Adrenal gland (tissue), 5 donors: ENCODE data around the gene CCDC33.
"Not testable (repeated sequence)": the region's sequence is repeated elsewhere in the genome, so short reads cannot be mapped to it uniquely, and the experiment has no call there.

Source experiments
- CTCF ChIP-seq, 6 experiments: fragments of 450-650 bp in 4 of 6; fragments of 200-600 bp in 2 of 6; sonication (generic) in 1 of 6; IDR thresholded peaks; 1 replicate in 5 of 6; 2 replicates in 1 of 6; pipeline versions ENCODE4 v1.5.1 to v1.8.0; 2016 to 2021; ENCODE audit warnings: antibody characterized with exemption in 6 of 6, mild to moderate bottlenecking in 2 of 6, moderate library complexity in 1 of 6
- POLR2A ChIP-seq, 2 donors: fragments of 450-650 bp; IDR thresholded peaks; one replicate each; pipeline ENCODE4 v1.6.1; 2017; ENCODE audit warnings: antibody characterized with exemption in 2 of 2, mild to moderate bottlenecking in 2 of 2, moderate library complexity in 1 of 2
- donor health status: DM: no; HTN: no; CAD: no.

- TF ChIP-seq CTCF, POLR2A (IDR thresholded peaks at IDR 0.05): not testable (repeated sequence)
Measured at GRCh38 chr15:74353992-74354391, 117.9 kb downstream of the CCDC33 start.
